Measurements from ENCODE around the gene CBR1.
A peak's percentile ranks its signal among the peaks of the same experiment; 100 is the strongest.

The CBR1 gene

DNA sequence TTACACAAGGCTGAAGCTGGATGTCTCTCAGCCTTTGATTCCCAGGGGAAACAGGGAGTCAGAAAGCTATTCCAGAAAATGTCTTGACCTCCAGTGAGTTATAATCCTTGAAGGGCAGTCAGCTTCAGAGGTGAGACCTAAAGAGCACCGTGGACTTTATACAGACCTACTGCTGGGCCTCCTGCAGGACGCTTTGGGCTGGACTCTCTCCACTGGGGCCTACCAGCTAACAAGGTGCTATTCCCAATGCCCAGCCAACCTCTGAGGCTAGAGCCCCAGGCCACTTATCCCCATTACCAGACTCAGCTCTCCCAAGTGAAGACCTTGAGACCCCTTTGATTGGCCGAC, 16.1 kb upstream of the CBR1 start:
- no peak overlapping the region for H3K27ac ChIP-seq (replicated peaks)
- H3K27me3 ChIP-seq (ENCODE audit: insufficient read depth, poor library complexity, severe bottlenecking) = no peaks in the 10 kb centered on the region
- no peak for DNase-seq (ENCODE audit: low read depth in 1 of 2, low spot score in 1 of 2)
- no peak overlapping the region for H3K4me3 ChIP-seq (replicated peaks; ENCODE audit: insufficient read depth, low read length)
- TF ChIP-seq, protein P1, sequence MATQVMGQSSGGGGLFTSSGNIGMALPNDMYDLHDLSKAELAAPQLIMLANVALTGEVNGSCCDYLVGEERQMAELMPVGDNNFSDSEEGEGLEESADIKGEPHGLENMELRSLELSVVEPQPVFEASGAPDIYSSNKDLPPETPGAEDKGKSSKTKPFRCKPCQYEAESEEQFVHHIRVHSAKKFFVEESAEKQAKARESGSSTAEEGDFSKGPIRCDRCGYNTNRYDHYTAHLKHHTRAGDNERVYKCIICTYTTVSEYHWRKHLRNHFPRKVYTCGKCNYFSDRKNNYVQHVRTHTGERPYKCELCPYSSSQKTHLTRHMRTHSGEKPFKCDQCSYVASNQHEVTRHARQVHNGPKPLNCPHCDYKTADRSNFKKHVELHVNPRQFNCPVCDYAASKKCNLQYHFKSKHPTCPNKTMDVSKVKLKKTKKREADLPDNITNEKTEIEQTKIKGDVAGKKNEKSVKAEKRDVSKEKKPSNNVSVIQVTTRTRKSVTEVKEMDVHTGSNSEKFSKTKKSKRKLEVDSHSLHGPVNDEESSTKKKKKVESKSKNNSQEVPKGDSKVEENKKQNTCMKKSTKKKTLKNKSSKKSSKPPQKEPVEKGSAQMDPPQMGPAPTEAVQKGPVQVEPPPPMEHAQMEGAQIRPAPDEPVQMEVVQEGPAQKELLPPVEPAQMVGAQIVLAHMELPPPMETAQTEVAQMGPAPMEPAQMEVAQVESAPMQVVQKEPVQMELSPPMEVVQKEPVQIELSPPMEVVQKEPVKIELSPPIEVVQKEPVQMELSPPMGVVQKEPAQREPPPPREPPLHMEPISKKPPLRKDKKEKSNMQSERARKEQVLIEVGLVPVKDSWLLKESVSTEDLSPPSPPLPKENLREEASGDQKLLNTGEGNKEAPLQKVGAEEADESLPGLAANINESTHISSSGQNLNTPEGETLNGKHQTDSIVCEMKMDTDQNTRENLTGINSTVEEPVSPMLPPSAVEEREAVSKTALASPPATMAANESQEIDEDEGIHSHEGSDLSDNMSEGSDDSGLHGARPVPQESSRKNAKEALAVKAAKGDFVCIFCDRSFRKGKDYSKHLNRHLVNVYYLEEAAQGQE (IDR thresholded peaks at IDR 0.05; ENCODE audit: insufficient replicate concordance, low read depth) = no peak
- TF ChIP-seq SPI1 (IDR thresholded peaks at IDR 0.05; ENCODE audit: borderline replicate concordance, low read depth) = no peak
- no peak for TF ChIP-seq GABPA (IDR thresholded peaks at IDR 0.05; ENCODE audit: low read depth)
- TF ChIP-seq CTCF (IDR thresholded peaks at IDR 0.05; ENCODE audit: insufficient read depth, low read length) = no peak
- TF ChIP-seq POLR2AphosphoS5 (IDR thresholded peaks at IDR 0.05; ENCODE audit: low read depth) = no peak

GRCh38 chr21:36055551-36055950, 14.3 kb upstream of the CBR1 start:
- DNase-seq (ENCODE audit: low read depth in 1 of 2, low spot score in 1 of 2) = no peak
- Histone ChIP-seq H3K27ac (replicated peaks) (no peak overlapping the region), H3K4me3 (replicated peaks; ENCODE audit: insufficient read depth, low read length) (no peak overlapping the region), H3K27me3 (ENCODE audit: insufficient read depth, poor library complexity, severe bottlenecking) (no peaks in the 10 kb centered on the region)
- TF ChIP-seq SPI1 (IDR thresholded peaks at IDR 0.05; ENCODE audit: borderline replicate concordance, low read depth) = no peak
- no peak for TF ChIP-seq CTCF (IDR thresholded peaks at IDR 0.05; ENCODE audit: insufficient read depth, low read length)
- no peak for TF ChIP-seq GABPA (IDR thresholded peaks at IDR 0.05; ENCODE audit: low read depth)
- TF ChIP-seq, protein P1 (IDR thresholded peaks at IDR 0.05; ENCODE audit: insufficient replicate concordance, low read depth) = no peak
- TF ChIP-seq POLR2AphosphoS5 (IDR thresholded peaks at IDR 0.05; ENCODE audit: low read depth) = no peak

- Histone ChIP-seq H3K4me3 (replicated peaks; ENCODE audit: insufficient read depth, low read length) (peak overlapping the region; percentile 99), H3K27ac (replicated peaks) (peak overlapping the region; percentile 85), H3K27me3 (ENCODE audit: insufficient read depth, poor library complexity, severe bottlenecking) (no peaks in the 10 kb centered on the region)
- no peak for TF ChIP-seq GABPA (IDR thresholded peaks at IDR 0.05; ENCODE audit: low read depth)
- TF ChIP-seq, protein P1 (IDR thresholded peaks at IDR 0.05; ENCODE audit: insufficient replicate concordance, low read depth) = no peak
- no peak for TF ChIP-seq POLR2AphosphoS5 (IDR thresholded peaks at IDR 0.05; ENCODE audit: low read depth)
- TF ChIP-seq CTCF (IDR thresholded peaks at IDR 0.05; ENCODE audit: insufficient read depth, low read length) = no peak
- TF ChIP-seq SPI1 (IDR thresholded peaks at IDR 0.05; ENCODE audit: borderline replicate concordance, low read depth) = no peak
- DNase-seq (ENCODE audit: low read depth in 1 of 2, low spot score in 1 of 2) = peak in 1 of 2 experiments; percentile 51
Measured at GRCh38 chr21:36059823-36060158, 10.0 kb upstream of the CBR1 start.
